Stimulated activated CD8-positive, alpha-beta memory T cell treated with anti-CD3 and anti-CD28 coated beads, Interleukin-12 subunit alpha, Interleukin-12 subunit beta, amount 100 ng/mL, for 24 hours (primary cell): Measurements from ENCODE around the gene REPS1.
"Not testable (repeated sequence)": the region's sequence is repeated elsewhere in the genome, so short reads cannot be mapped to it uniquely, and the experiment has no call there.

Source experiments
- DNase-seq: peaks from one replicate; pipeline ENCODE4 v3.0.0-alpha.2; 2020; ENCODE audit errors: extremely low read depth

The REPS1 gene

GRCh38 chr6:138971601-138972000 is 16.5 kb downstream of the REPS1 start:
- no peak for DNase-seq

GRCh38 chr6:138970856-138971425 is 17.1 kb downstream of the REPS1 start:
- DNase-seq: no peak

- no peak for DNase-seq
Measured at GRCh38 chr6:138970159-138970558, 17.9 kb downstream of the REPS1 start.

- DNase-seq: no peak
Measured at GRCh38 chr6:138966870-138967269, 21.2 kb downstream of the REPS1 start.

- no peak for DNase-seq
Measured at GRCh38 chr6:138965971-138966370, 22.1 kb downstream of the REPS1 start.

GRCh38 chr6:138965291-138965874 is 22.7 kb downstream of the REPS1 start:
- no peak for DNase-seq

- DNase-seq: no peak
Measured at GRCh38 chr6:138964012-138964411, 24.0 kb downstream of the REPS1 start.

GRCh38 chr6:138963531-138963930 is 24.5 kb downstream of the REPS1 start:
- DNase-seq: no peak

- no peak for DNase-seq
Measured at GRCh38 chr6:138963119-138963518, 24.9 kb downstream of the REPS1 start.

GRCh38 chr6:138959521-138959920 is 28.5 kb downstream of the REPS1 start:
- DNase-seq: no peak

- DNase-seq: no peak
Measured at GRCh38 chr6:138958595-138958994, 29.5 kb downstream of the REPS1 start.

GRCh38 chr6:138957903-138958302 is 30.1 kb downstream of the REPS1 start:
- no peak for DNase-seq

GRCh38 chr6:138957484-138957883 is 30.6 kb downstream of the REPS1 start:
- DNase-seq: no peak

GRCh38 chr6:138956244-138956924 is 31.7 kb downstream of the REPS1 start:
- no peak for DNase-seq

GRCh38 chr6:138955262-138955661 is 32.8 kb downstream of the REPS1 start:
- DNase-seq: no peak

GRCh38 chr6:138953451-138953850 is 34.6 kb downstream of the REPS1 start:
- DNase-seq: no peak

GRCh38 chr6:138948546-138949179 is 39.4 kb downstream of the REPS1 start:
- no peak for DNase-seq

GRCh38 chr6:138948004-138948403 is 40.0 kb downstream of the REPS1 start:
- no peak for DNase-seq

GRCh38 chr6:138945354-138945753 is 42.7 kb downstream of the REPS1 start:
- no peak for DNase-seq

- no peak for DNase-seq
Measured at GRCh38 chr6:138944412-138944811, 43.6 kb downstream of the REPS1 start.

- no peak for DNase-seq
Measured at GRCh38 chr6:138943089-138943625, 44.9 kb downstream of the REPS1 start.

GRCh38 chr6:138936873-138937272 is 51.2 kb downstream of the REPS1 start:
- not testable (repeated sequence) for DNase-seq

GRCh38 chr6:138931660-138932059 is 56.4 kb downstream of the REPS1 start:
- no peak for DNase-seq
